ENCODE data around the gene CD34. TPM values are rescaled to one million over a fixed set of nuclear protein-coding genes. Genes with fewer than 3 reads are reported as not detected.
"Not testable (repeated sequence)": the region's sequence is repeated elsewhere in the genome, so short reads cannot be mapped to it uniquely, and the experiment has no call there.

Gene CD34
- total RNA-seq, 1 experiment from 2014 or later, result 0.35 TPM

- Histone ChIP-seq H2AFZ (ENCODE audit: low read length) (no peak overlapping the region), H4K8ac (replicated peaks; ENCODE audit: insufficient read length, low read depth, low read length) (no peak overlapping the region), H4K91ac (ENCODE audit: insufficient read length, low read depth, low read length) (no peak overlapping the region), H3K9ac (ENCODE audit: extremely low read depth, insufficient read length, low read length) (no peak overlapping the region), H3K56ac (ENCODE audit: insufficient read length, low read depth, low read length) (no peak overlapping the region), H3K14ac (ENCODE audit: insufficient read depth, low read length) (no peak overlapping the region), H3K79me1 (ENCODE audit: insufficient read depth, low read depth, low read length, poor library complexity, severe bottlenecking) (no peaks in the 10 kb centered on the region), H3K23ac (ENCODE audit: insufficient read length, low read depth, low read length) (no peak overlapping the region), H3K27ac (ENCODE audit: insufficient read length, low read depth, low read length) (no peak overlapping the region), H3K79me2 (ENCODE audit: insufficient read depth, low read length) (no peaks in the 10 kb centered on the region), H2BK120ac (ENCODE audit: low read depth, low read length, poor library complexity, severe bottlenecking) (no peak overlapping the region), H3K18ac (ENCODE audit: insufficient read length, low read depth, low read length) (no peak overlapping the region), H4K20me1 (ENCODE audit: control insufficient read depth, insufficient read depth, insufficient read length) (no peaks in the 10 kb centered on the region), H2BK5ac (ENCODE audit: insufficient read length, low read length) (no peak overlapping the region), H3K23me2 (ENCODE audit: insufficient read length, low read depth, low read length, poor library complexity, severe bottlenecking) (no peaks in the 10 kb centered on the region), H3K27me3 (ENCODE audit: insufficient read depth, low read length) (no peaks in the 10 kb centered on the region), H2BK12ac (ENCODE audit: insufficient read length, low read depth, low read length) (no peak overlapping the region), H2BK15ac (ENCODE audit: low read depth, low read length) (no peak overlapping the region), H3T11ph (ENCODE audit: low read length) (no peak overlapping the region), H3K9me3 (ENCODE audit: control insufficient read depth, low read depth, low read length) (no peaks in the 10 kb centered on the region), H3K4ac (ENCODE audit: low read depth, low read length) (no peak overlapping the region), H2BK20ac (ENCODE audit: low read depth, low read length, poor library complexity, severe bottlenecking) (no peak overlapping the region), H3K4me1 (ENCODE audit: insufficient read depth, low read length) (peaks cover 3% of the 10 kb centered on the region; the same call in 1 of the 2 replicates), H4K5ac (ENCODE audit: insufficient read length, low read depth, low read length) (no peak overlapping the region), H3K4me2 (ENCODE audit: insufficient read depth, insufficient read length, low read length) (no peak overlapping the region), H2AK5ac (ENCODE audit: insufficient read length, low read length) (no peak overlapping the region)
- H3K4me3 Mint-ChIP-seq, result no peak overlapping the region
- WGBS (ENCODE audit: extremely low coverage, insufficient read length, low lambda C conversion rate), result no CpG with 5 or more reads among the region's 1 CpG
- no peaks in the 10 kb centered on the region for H3K36me3 Mint-ChIP-seq (ENCODE audit: insufficient read depth in 1 of 3, low read depth in 3 of 3)
- peaks cover 18 to 19% of the 10 kb centered on the region in 2 experiments for H3K4me1 Mint-ChIP-seq
- DNase-seq, result no peak
- no peaks in the 10 kb centered on the region for H3K9me3 Mint-ChIP-seq
- peaks cover 6% of the 10 kb centered on the region; the same call in 1 of the 2 replicates for H3K27me3 Mint-ChIP-seq (ENCODE audit: low read depth)
- TF ChIP-seq CTCF (conservative IDR thresholded peaks at IDR 0.05), result no peak
- no peak overlapping the region for H3K27ac Mint-ChIP-seq
Measured at GRCh38 chr1:207926984-207927383, 16.1 kb upstream of the CD34 start.

GRCh38 chr1:207925969-207926368, 15.0 kb upstream of the CD34 start:
- not testable (repeated sequence) for H3K4me3 Mint-ChIP-seq; H3K4ac ChIP-seq (ENCODE audit: low read depth, low read length); H3T11ph ChIP-seq (ENCODE audit: low read length); H3K79me1 ChIP-seq (ENCODE audit: insufficient read depth, low read depth, low read length, poor library complexity, severe bottlenecking); H3K27me3 ChIP-seq (ENCODE audit: insufficient read depth, low read length); H3K14ac ChIP-seq (ENCODE audit: insufficient read depth, low read length); H3K4me1 ChIP-seq (ENCODE audit: insufficient read depth, low read length); H3K9me3 Mint-ChIP-seq; H4K20me1 ChIP-seq (ENCODE audit: control insufficient read depth, insufficient read depth, insufficient read length); H3K23ac ChIP-seq (ENCODE audit: insufficient read length, low read depth, low read length); DNase-seq; H2AK5ac ChIP-seq (ENCODE audit: insufficient read length, low read length); H4K5ac ChIP-seq (ENCODE audit: insufficient read length, low read depth, low read length); H2BK12ac ChIP-seq (ENCODE audit: insufficient read length, low read depth, low read length); H4K8ac ChIP-seq (replicated peaks; ENCODE audit: insufficient read length, low read depth, low read length); H3K27ac Mint-ChIP-seq; H3K56ac ChIP-seq (ENCODE audit: insufficient read length, low read depth, low read length); H3K27ac ChIP-seq (ENCODE audit: insufficient read length, low read depth, low read length); H3K27me3 Mint-ChIP-seq (ENCODE audit: low read depth); H4K91ac ChIP-seq (ENCODE audit: insufficient read length, low read depth, low read length); H3K23me2 ChIP-seq (ENCODE audit: insufficient read length, low read depth, low read length, poor library complexity, severe bottlenecking); H2BK15ac ChIP-seq (ENCODE audit: low read depth, low read length); H3K79me2 ChIP-seq (ENCODE audit: insufficient read depth, low read length); H2BK5ac ChIP-seq (ENCODE audit: insufficient read length, low read length); H2BK20ac ChIP-seq (ENCODE audit: low read depth, low read length, poor library complexity, severe bottlenecking); H3K9ac ChIP-seq (ENCODE audit: extremely low read depth, insufficient read length, low read length); H3K18ac ChIP-seq (ENCODE audit: insufficient read length, low read depth, low read length); H3K4me2 ChIP-seq (ENCODE audit: insufficient read depth, insufficient read length, low read length); H3K9me3 ChIP-seq (ENCODE audit: control insufficient read depth, low read depth, low read length); H3K36me3 Mint-ChIP-seq (ENCODE audit: insufficient read depth in 1 of 3, low read depth in 3 of 3); H2AFZ ChIP-seq (ENCODE audit: low read length); H2BK120ac ChIP-seq (ENCODE audit: low read depth, low read length, poor library complexity, severe bottlenecking)
- peaks cover 18 to 19% of the 10 kb centered on the region in 2 experiments for H3K4me1 Mint-ChIP-seq
- no CpG with 5 or more reads among the region's 3 CpGs for WGBS (ENCODE audit: extremely low coverage, insufficient read length, low lambda C conversion rate)

Measured in H9 (cell line).